GM18909 (cell line): ENCODE results near the gene P2RX7.
"Not testable (repeated sequence)": the region's sequence is repeated elsewhere in the genome, so short reads cannot be mapped to it uniquely, and the experiment has no call there.

Experiments
- ATAC-seq: cut with Tn5 transposase; IDR thresholded peaks from one replicate; pipeline ENCODE4 v1.9.1; 2021; ENCODE audit warnings: mild to moderate bottlenecking; ENCODE audit not compliant: unreplicated experiment, poor library complexity

P2RX7 gene

GRCh38 chr12:121130866-121131373, 1.8 kb upstream of the P2RX7 start:
- ATAC-seq, result no peak

- ATAC-seq, result no peak
Measured at GRCh38 chr12:121131941-121132341, 735 bp upstream of the P2RX7 start.

DNA sequence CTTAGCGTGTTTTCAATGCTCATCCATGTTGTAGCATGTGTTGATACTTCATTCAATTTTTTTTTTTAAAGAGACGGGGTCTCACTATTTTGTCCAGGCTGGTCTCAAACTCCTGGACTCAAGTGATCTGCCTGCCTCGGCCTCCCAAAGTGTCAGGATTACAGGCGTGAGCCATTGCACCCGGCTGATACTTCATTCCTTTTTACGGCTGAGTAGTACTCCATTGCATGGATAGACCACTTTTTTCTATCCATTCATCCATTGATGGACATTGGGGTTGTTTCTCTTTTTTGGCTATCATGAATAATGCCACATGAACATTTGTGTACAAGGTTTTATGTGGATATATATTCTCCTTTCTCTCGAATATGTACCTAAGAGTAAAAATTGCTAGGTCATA, 1.2 kb downstream of the P2RX7 start:
- ATAC-seq, result no peak

DNA sequence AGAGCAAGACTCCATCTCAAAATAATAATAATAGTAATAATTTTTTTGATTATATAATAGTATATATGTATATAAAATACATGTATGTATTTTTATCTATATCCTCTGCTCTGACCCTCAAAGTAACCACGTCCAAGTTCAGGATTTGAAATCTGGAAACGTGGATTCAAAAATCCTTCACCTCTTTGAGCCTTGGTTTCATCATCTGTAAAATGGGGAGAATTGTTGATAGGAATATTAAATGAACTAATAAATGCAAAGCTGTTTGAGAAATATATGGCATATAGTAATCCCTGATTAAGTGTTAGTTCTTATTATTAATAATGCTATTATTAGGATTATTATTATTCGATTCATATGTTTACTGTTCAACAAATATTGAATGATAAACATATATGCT, 2.6 kb downstream of the P2RX7 start:
- ATAC-seq, result no peak

- no peak for ATAC-seq
Measured at GRCh38 chr12:121137512-121137911, 4.8 kb downstream of the P2RX7 start.

DNA sequence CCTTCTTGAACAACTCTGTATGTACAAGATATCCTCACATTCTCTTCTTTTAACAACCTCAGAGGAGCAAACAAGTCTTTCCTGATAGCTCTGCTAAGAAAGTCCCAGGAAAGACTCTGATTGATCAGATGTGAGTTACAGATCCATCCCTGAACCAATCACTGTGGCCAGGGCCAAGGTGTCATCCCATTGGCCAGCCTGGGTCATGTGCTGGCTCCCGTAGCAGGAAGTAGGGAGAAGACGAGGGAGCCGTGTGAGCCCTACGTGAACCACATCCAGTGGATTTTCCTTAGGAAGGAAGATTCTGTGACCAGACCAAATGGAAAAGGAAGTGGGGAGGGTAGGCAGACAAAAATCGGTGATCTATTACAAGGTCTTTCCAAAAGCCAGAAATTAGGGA, 5.6 kb downstream of the P2RX7 start:
- no peak for ATAC-seq

- no peak for ATAC-seq
Measured at GRCh38 chr12:121139286-121139685, 6.6 kb downstream of the P2RX7 start.

GRCh38 chr12:121142171-121142950, 9.7 kb downstream of the P2RX7 start:
- no peak for ATAC-seq

DNA sequence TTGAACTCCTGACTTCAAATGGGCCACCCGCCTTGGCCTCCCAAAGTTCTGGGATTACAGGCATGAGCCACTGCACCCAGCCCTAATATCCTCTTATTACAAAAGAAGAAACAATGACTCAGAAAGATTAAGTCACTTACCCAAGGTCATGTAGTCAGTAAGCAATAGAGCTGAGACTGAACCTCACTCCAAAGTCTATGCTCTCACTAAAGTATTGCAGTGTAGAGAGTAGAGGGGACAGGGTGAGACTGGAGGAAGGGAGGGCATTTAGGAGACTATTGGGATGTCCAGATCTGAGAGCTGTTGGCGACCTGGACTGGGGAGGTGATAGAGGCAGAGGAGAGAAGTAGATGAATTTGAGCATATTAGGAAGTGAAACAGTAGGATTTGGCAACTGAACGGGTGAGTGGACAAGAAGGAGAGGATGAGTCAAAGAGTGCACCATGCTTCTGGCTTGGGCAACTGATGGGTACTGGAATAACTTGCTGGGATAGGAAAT, 11.8 kb downstream of the P2RX7 start:
- ATAC-seq, result no peak

- ATAC-seq, result no peak
Measured at GRCh38 chr12:121145221-121145620, 12.5 kb downstream of the P2RX7 start.

- ATAC-seq, result not testable (repeated sequence)
Measured at GRCh38 chr12:121149289-121149688, 16.6 kb downstream of the P2RX7 start.

GRCh38 chr12:121154793-121155375, 22.2 kb downstream of the P2RX7 start:
- ATAC-seq, result no peak

DNA sequence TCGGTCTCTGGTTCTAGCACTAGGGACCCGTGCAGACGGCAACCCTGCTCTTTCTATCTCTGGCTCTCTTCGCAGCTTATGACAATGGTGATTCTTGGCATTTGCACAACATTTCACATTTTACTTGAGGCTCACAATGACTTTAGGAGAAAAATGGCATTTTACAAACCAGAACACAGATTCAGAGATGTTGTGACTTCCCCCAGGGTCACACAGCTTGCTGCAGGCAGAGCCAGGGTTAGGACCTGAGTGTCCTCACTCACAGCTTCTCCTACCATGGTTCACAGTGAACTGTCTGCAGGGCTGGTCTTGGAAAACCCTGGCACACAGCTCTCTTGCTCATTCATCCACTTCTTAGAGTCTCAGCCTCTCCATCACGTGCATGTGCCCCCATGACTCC, 23.7 kb downstream of the P2RX7 start:
- no peak for ATAC-seq

GRCh38 chr12:121158085-121158484, 25.4 kb downstream of the P2RX7 start:
- no peak for ATAC-seq

GRCh38 chr12:121158728-121159351, 26.2 kb downstream of the P2RX7 start:
- not testable (repeated sequence) for ATAC-seq

GRCh38 chr12:121159467-121160307, 27.0 kb downstream of the P2RX7 start:
- ATAC-seq, result no peak

DNA sequence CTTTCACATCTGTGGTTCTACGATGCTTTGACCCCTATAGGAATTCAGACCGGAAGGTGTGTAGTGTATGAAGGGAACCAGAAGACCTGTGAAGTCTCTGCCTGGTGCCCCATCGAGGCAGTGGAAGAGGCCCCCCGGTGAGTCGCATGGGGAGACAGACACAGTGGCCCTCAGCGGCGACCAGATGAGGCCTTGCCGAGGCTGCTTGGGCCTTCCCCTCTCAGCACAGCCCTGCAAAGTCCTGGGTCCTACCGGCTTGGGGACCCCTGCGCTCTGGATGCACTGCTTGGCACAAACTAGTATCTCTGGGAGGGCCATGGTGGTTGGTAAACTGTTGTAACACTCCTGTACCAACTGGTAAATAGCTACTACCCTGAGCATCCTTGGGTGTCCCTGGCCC, 29.7 kb downstream of the P2RX7 start:
- no peak for ATAC-seq

- no peak for ATAC-seq
Measured at GRCh38 chr12:121162985-121163384, 30.3 kb downstream of the P2RX7 start.

GRCh38 chr12:121164839-121165238, 32.2 kb downstream of the P2RX7 start:
- ATAC-seq, result not testable (repeated sequence)

GRCh38 chr12:121165316-121165715, 32.6 kb downstream of the P2RX7 start:
- no peak for ATAC-seq
